ENCODE data around the gene PYGM.
A peak's percentile ranks its signal among the peaks of the same experiment; 100 is the strongest.

PYGM gene

DNA sequence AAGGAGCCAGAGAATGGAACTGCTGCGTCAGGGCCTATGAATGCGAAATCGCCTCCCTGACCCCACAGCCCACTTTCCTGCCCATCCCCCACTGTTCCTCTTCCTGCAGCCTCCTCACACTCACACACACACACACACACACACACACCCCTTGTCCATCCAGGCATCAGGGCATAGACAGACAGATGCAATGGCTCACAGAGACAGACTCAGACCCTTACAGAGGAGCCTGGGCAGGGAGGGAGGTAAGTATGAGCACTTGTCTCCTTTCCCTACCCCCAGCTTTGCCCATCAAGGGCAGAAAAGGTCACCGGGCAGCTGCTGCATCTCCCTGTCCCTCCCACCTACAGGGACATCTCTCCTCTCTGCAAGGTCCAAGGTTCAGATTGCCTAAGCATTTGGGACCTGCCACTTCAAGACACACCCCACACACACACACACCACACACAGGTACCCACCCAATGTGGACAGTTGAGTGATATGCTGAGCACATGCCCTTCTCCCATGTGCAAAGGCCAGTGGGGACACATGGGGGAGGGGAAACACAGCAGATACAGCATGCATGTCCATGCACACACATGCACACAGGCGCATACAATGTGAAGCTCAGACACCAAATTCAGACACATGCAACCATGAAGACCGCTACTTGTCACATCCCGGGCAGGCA is 34.8 kb downstream of the PYGM start:
- Histone ChIP-seq H3K27ac (ENCODE audit: low read depth, low read length) (no peak overlapping the region), H3K9me2 (replicated peaks; ENCODE audit: insufficient read depth, low read length) (no peaks in the 10 kb centered on the region), H3K79me2 (ENCODE audit: insufficient read depth, low read length) (no peaks in the 10 kb centered on the region), H3F3A (ENCODE audit: insufficient read depth) (no peaks in the 10 kb centered on the region), H4K20me1 (ENCODE audit: low read depth, low read length) (no peaks in the 10 kb centered on the region), H3K9me3 (ENCODE audit: insufficient read depth, low read length) (no peaks in the 10 kb centered on the region), H3K36me3 (ENCODE audit: low read length) (no peaks in the 10 kb centered on the region), H2AFZ (ENCODE audit: low read depth, low read length, severe bottlenecking) (no peak overlapping the region), H3K27me3 (ENCODE audit: low read length) (no peaks in the 10 kb centered on the region), H3K4me3 (ENCODE audit: insufficient read depth, low read length, poor library complexity, severe bottlenecking) (no peak overlapping the region), H3K9ac (ENCODE audit: low read length) (no peak overlapping the region), H3K4me2 (ENCODE audit: low read depth, low read length, poor library complexity, severe bottlenecking) (no peak overlapping the region)
- TF ChIP-seq, protein P1, sequence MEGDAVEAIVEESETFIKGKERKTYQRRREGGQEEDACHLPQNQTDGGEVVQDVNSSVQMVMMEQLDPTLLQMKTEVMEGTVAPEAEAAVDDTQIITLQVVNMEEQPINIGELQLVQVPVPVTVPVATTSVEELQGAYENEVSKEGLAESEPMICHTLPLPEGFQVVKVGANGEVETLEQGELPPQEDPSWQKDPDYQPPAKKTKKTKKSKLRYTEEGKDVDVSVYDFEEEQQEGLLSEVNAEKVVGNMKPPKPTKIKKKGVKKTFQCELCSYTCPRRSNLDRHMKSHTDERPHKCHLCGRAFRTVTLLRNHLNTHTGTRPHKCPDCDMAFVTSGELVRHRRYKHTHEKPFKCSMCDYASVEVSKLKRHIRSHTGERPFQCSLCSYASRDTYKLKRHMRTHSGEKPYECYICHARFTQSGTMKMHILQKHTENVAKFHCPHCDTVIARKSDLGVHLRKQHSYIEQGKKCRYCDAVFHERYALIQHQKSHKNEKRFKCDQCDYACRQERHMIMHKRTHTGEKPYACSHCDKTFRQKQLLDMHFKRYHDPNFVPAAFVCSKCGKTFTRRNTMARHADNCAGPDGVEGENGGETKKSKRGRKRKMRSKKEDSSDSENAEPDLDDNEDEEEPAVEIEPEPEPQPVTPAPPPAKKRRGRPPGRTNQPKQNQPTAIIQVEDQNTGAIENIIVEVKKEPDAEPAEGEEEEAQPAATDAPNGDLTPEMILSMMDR (IDR thresholded peaks at IDR 0.05; ENCODE audit: insufficient read depth, low read length, poor library complexity, severe bottlenecking) = no peak
- no peak for TF ChIP-seq EZH2phosphoT487 (conservative IDR thresholded peaks at IDR 0.05; ENCODE audit: low read length)

DNA sequence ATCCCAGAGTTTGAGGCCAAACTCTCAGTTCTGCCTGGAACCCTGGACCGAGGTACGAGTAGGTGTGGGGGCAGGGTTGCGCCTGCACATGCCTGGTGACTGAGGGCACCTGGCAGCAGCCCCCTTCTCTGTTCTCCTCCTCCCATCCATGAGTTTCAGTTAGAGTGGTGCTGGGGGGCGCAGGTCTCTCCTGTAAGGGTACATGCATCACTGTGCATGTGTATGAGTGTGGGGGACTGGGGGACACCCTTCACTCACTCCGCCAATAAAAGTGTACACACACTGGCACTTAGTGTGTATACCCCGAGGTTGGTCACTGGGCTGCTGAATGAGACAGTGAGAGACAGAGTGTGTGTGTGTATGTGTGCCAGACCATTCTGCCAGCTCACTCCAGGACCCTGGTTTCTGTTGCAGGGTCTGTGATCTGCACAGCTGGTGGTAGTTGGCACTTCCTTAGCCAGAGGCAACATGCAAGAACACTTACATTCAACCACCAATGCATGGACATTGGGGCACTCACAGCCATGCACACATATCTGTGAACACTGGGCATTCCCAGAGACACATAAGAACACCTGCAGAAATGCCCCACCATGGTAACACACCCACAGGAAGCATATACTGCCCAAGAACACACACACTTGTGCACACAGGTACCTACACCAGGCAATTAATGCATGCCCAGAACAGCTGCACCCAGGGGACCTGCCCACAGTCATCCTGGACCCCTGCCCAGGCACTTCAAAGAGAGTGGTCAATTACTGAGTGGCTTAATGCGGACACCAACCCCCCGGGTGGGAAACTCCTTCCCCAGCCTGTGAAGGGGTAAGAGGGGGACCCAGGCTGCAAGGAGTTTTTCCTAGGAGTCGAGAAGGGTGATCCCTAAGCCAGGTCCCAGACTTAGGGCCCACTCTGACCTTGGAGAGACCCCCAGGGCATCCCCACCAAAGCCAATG is 35.6 kb downstream of the PYGM start:
- H4K20me1 ChIP-seq (ENCODE audit: low read depth, low read length) = no peaks in the 10 kb centered on the region
- H3K27me3 ChIP-seq (ENCODE audit: low read length) = no peaks in the 10 kb centered on the region
- no peak overlapping the region for H3K4me3 ChIP-seq (ENCODE audit: insufficient read depth, low read length, poor library complexity, severe bottlenecking)
- no peaks in the 10 kb centered on the region for H3K9me3 ChIP-seq (ENCODE audit: insufficient read depth, low read length)
- no peaks in the 10 kb centered on the region for H3K9me2 ChIP-seq (replicated peaks; ENCODE audit: insufficient read depth, low read length)
- no peaks in the 10 kb centered on the region for H3K79me2 ChIP-seq (ENCODE audit: insufficient read depth, low read length)
- TF ChIP-seq, protein P1 (IDR thresholded peaks at IDR 0.05; ENCODE audit: insufficient read depth, low read length, poor library complexity, severe bottlenecking) = no peak
- TF ChIP-seq EZH2phosphoT487 (conservative IDR thresholded peaks at IDR 0.05; ENCODE audit: low read length) = no peak
- H3F3A ChIP-seq (ENCODE audit: insufficient read depth) = no peaks in the 10 kb centered on the region
- peak overlapping the region; percentile 75 for H3K4me2 ChIP-seq (ENCODE audit: low read depth, low read length, poor library complexity, severe bottlenecking)
- H3K9ac ChIP-seq (ENCODE audit: low read length) = peak overlapping the region; percentile 62
- no peaks in the 10 kb centered on the region for H3K36me3 ChIP-seq (ENCODE audit: low read length)
- no peak overlapping the region for H3K27ac ChIP-seq (ENCODE audit: low read depth, low read length)
- no peak overlapping the region for H2AFZ ChIP-seq (ENCODE audit: low read depth, low read length, severe bottlenecking)

DNA sequence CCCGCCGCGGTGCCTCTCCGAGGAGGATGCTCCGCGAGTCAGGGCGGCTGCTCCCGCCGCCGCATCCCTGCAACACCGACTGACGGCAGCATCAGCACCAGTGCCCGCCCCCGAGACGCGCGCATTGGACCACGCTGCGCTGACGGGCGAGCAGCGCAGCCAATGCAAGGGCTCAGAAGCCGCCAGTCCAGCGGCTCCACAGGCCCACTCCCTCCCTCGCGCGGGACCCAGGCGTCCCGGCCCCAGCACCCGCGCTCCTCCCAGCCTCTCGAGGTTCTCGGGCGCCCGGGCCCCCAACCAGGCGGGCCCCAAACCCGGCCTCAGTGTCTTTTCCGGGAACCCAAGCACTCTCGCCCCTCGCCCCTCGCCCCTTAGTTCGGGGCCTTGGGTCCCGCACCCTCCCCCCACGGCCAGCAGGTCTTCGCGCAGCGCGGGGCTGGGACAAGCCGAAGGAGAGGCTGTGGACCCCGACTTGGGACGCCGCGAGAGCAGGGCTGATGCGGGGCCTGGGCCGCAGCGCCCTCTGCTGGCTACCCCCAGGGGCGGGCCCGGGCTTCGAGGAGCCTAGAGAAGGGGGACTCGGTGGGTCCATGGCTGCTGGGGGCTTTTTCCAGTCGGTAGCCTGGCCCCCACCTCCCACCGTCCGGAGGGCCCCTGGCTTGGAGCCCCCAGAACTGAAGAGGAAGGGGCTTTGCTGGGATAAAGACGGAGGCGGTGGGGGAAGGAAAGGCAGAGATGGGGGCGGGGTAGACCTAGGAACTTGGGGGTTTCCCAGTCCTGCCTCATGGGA is 36.5 kb downstream of the PYGM start, which contains the start of gene NRXN2:
NRXN2 (minus strand) TSS at position 81 of the 790 bp plus-strand sequence. CDS start 9,498 bp downstream, outside the sequence.
- H3K9me3 ChIP-seq (ENCODE audit: insufficient read depth, low read length) = no peaks in the 10 kb centered on the region
- H3K9me2 ChIP-seq (replicated peaks; ENCODE audit: insufficient read depth, low read length) = no peaks in the 10 kb centered on the region
- H3K9ac ChIP-seq (ENCODE audit: low read length) = peak within 1 kb of the TSS; percentile 62
- peak within 1 kb of the TSS; percentile 63 for H3K4me3 ChIP-seq (ENCODE audit: insufficient read depth, low read length, poor library complexity, severe bottlenecking)
- no peak within 1 kb of the TSS for H3K27ac ChIP-seq (ENCODE audit: low read depth, low read length)
- H3K27me3 ChIP-seq (ENCODE audit: low read length) = no peaks in the 10 kb centered on the region
- TF ChIP-seq, protein P1 (IDR thresholded peaks at IDR 0.05; ENCODE audit: insufficient read depth, low read length, poor library complexity, severe bottlenecking) = peak; percentile 98
- no peak for TF ChIP-seq EZH2phosphoT487 (conservative IDR thresholded peaks at IDR 0.05; ENCODE audit: low read length)
- no peaks in the 10 kb centered on the region for H4K20me1 ChIP-seq (ENCODE audit: low read depth, low read length)
- no peaks in the 10 kb centered on the region for H3F3A ChIP-seq (ENCODE audit: insufficient read depth)
- peak within 1 kb of the TSS; percentile 75 for H3K4me2 ChIP-seq (ENCODE audit: low read depth, low read length, poor library complexity, severe bottlenecking)
- H3K36me3 ChIP-seq (ENCODE audit: low read length) = no peaks in the 10 kb centered on the region
- H3K79me2 ChIP-seq (ENCODE audit: insufficient read depth, low read length) = no peaks in the 10 kb centered on the region
- peak within 1 kb of the TSS; percentile 85 for H2AFZ ChIP-seq (ENCODE audit: low read depth, low read length, severe bottlenecking)
